ENCODE results near the gene GRIK4. TPM values are rescaled to one million over a fixed set of nuclear protein-coding genes. Genes with fewer than 3 reads are reported as not detected.

The GRIK4 gene
- total and polyA plus RNA-seq, 4 donors = 0.05 to 0.25 (median 0.06) TPM; not detected in 1

- Histone ChIP-seq H3K9me3 (ENCODE audit: control insufficient read depth in 4 of 4, low read length in 3 of 4) (no peaks in the 10 kb centered on the region), H3K4me3 (ENCODE audit: low read depth in 1 of 3, low read length in 3 of 3) (no peak overlapping the region), H3K36me3 (ENCODE audit: control insufficient read depth in 4 of 4, insufficient read depth in 3 of 4, low read depth in 1 of 4, low read length in 3 of 4) (no peaks in the 10 kb centered on the region), H3K4me1 (ENCODE audit: control insufficient read depth in 4 of 4, insufficient read depth in 4 of 4, low read length in 3 of 4) (no peaks in the 10 kb centered on the region), H3K9ac (ENCODE audit: low read depth in 1 of 2, low read length in 2 of 2) (no peak overlapping the region), H3K27ac (ENCODE audit: low read depth in 1 of 2, low read length in 2 of 2) (no peak overlapping the region), H3K27me3 (ENCODE audit: control insufficient read depth in 4 of 4, insufficient read depth in 4 of 4, low read length in 3 of 4) (no peaks in the 10 kb centered on the region)
- 89% methylated on average over 18 of the region's 18 CpGs for WGBS
- no peak for TF ChIP-seq RXRA (IDR thresholded peaks at IDR 0.05)
- no peak for TF ChIP-seq NR2F2 (IDR thresholded peaks at IDR 0.05)
- no peak for TF ChIP-seq REST (IDR thresholded peaks at IDR 0.05)
- TF ChIP-seq JUND (IDR thresholded peaks at IDR 0.05) = no peak
- no peak for TF ChIP-seq CTCF (IDR thresholded peaks at IDR 0.05; ENCODE audit: low read depth, low read length, missing input control)
- no peak for TF ChIP-seq SP1 (IDR thresholded peaks at IDR 0.05)
- no peak for DNase-seq (ENCODE audit: low spot score)
Observed at GRCh38 chr11:120815319-120816100, 304.0 kb downstream of the GRIK4 start.

DNA sequence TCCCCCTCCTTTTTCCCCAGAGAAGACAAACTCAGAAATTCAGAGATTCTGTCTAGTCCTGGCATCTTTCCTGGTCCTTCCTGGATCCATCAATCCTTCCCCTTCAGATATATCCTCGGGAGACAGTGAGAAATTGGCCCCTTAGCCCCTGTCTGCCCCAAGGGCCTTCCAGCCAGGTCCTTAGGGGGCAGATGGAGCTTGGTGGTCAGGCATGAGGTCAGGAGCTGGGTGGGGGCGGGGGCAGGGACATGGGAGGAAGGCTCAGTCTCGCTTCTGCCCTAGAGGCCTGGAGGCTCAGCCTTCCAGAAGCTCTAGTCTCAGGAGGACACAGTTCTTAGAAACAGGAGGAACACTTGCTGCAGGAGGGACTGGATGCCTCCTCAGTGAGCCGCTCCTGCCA is 304.6 kb downstream of the GRIK4 start:
- H3K4me1 ChIP-seq (ENCODE audit: control insufficient read depth in 4 of 4, insufficient read depth in 4 of 4, low read length in 3 of 4) = no peaks in the 10 kb centered on the region
- WGBS = 89% methylated on average over 4 of the region's 4 CpGs
- H3K36me3 ChIP-seq (ENCODE audit: control insufficient read depth in 4 of 4, insufficient read depth in 3 of 4, low read depth in 1 of 4, low read length in 3 of 4) = no peaks in the 10 kb centered on the region
- H3K27ac ChIP-seq (ENCODE audit: low read depth in 1 of 2, low read length in 2 of 2) = no peak overlapping the region
- no peak overlapping the region for H3K4me3 ChIP-seq (ENCODE audit: low read depth in 1 of 3, low read length in 3 of 3)
- no peaks in the 10 kb centered on the region for H3K9me3 ChIP-seq (ENCODE audit: control insufficient read depth in 4 of 4, low read length in 3 of 4)
- H3K27me3 ChIP-seq (ENCODE audit: control insufficient read depth in 4 of 4, insufficient read depth in 4 of 4, low read length in 3 of 4) = no peaks in the 10 kb centered on the region
- DNase-seq (ENCODE audit: low spot score) = no peak
- H3K9ac ChIP-seq (ENCODE audit: low read depth in 1 of 2, low read length in 2 of 2) = no peak overlapping the region
- no peak for TF ChIP-seq FOXA1 (IDR thresholded peaks at IDR 0.05)
- TF ChIP-seq TAF1 (conservative IDR thresholded peaks at IDR 0.05) = no peak

GRCh38 chr11:120816711-120817110 is 305.2 kb downstream of the GRIK4 start:
- Histone ChIP-seq H3K4me3 (ENCODE audit: low read depth in 1 of 3, low read length in 3 of 3) (no peak overlapping the region), H3K27ac (ENCODE audit: low read depth in 1 of 2, low read length in 2 of 2) (no peak overlapping the region), H3K9me3 (ENCODE audit: control insufficient read depth in 4 of 4, low read length in 3 of 4) (no peaks in the 10 kb centered on the region), H3K27me3 (ENCODE audit: control insufficient read depth in 4 of 4, insufficient read depth in 4 of 4, low read length in 3 of 4) (no peaks in the 10 kb centered on the region), H3K4me1 (ENCODE audit: control insufficient read depth in 4 of 4, insufficient read depth in 4 of 4, low read length in 3 of 4) (no peaks in the 10 kb centered on the region), H3K9ac (ENCODE audit: low read depth in 1 of 2, low read length in 2 of 2) (no peak overlapping the region), H3K36me3 (ENCODE audit: control insufficient read depth in 4 of 4, insufficient read depth in 3 of 4, low read depth in 1 of 4, low read length in 3 of 4) (no peaks in the 10 kb centered on the region)
- no peak for DNase-seq (ENCODE audit: low spot score)
- no peak for TF ChIP-seq FOXA1 (IDR thresholded peaks at IDR 0.05)
- TF ChIP-seq, protein P1, sequence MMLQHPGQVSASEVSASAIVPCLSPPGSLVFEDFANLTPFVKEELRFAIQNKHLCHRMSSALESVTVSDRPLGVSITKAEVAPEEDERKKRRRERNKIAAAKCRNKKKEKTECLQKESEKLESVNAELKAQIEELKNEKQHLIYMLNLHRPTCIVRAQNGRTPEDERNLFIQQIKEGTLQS (IDR thresholded peaks at IDR 0.05) = no peak
- TF ChIP-seq HNF4G (IDR thresholded peaks at IDR 0.05) = no peak
- 89% methylated on average over 9 of the region's 9 CpGs for WGBS

All from liver (tissue), 9 donors.